ENCODE data around the gene PARD6A.

The PARD6A gene, protein sequence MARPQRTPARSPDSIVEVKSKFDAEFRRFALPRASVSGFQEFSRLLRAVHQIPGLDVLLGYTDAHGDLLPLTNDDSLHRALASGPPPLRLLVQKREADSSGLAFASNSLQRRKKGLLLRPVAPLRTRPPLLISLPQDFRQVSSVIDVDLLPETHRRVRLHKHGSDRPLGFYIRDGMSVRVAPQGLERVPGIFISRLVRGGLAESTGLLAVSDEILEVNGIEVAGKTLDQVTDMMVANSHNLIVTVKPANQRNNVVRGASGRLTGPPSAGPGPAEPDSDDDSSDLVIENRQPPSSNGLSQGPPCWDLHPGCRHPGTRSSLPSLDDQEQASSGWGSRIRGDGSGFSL

DNA sequence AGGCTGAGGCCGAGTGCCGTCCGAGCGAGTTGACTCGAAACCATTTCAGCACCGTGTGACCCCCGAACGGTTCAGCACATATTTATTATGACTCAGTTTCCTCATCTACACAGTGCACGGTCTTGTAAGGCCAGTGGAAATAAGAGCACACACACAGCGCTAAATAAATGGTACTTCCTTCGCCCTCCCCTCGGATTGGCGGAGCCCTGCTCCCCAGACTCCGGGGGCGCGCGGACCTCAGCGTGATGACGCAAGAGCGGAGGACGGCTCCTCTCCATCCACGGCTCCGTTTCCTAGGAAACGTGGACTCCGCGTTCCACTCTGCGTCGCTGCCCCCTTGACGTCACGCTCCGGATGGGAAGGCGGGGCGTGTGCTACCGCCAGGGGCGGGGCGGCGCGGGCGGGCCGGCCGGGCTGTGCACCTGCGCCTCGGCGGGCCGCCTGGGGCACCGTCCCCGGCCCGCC lies at the start of gene PARD6A:
TSS of gene PARD6A (plus strand) at position 397 of the 465 bp plus-strand sequence. CDS start 79 bp downstream, outside the sequence.
- DNase-seq: peak; percentile 86 to 100 (median 97)
- intact Hi-C loops (cut with DNase I): loop anchor here (1.0 to 10.0 kb wide), 2 partner anchors 98 to 184 kb away; partner anchors contain the start of genes CENPT, CTCF, NUTF2 and THAP11

DNA sequence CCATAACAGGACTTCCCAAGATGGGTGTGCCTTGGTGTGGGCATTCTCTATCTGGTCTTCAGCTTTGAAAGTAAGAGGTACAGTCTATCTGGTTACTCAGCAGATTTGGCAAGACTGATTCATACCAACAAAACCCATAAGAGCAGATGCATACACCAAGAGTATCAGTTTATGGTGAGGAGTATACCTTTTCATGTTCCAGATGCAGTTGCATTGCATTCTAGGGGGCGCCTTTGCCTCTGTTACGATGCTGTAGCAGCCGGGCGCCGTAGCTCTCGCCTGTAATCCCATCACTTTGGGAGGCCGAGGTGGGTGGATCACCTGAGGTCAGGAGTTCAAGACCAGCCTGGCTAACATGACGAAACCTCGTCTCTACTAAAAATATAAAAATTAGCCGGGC lies 47.0 kb upstream of the PARD6A start:
- intact Hi-C loops (cut with DNase I): no loop called here
- no peak for DNase-seq

DNA sequence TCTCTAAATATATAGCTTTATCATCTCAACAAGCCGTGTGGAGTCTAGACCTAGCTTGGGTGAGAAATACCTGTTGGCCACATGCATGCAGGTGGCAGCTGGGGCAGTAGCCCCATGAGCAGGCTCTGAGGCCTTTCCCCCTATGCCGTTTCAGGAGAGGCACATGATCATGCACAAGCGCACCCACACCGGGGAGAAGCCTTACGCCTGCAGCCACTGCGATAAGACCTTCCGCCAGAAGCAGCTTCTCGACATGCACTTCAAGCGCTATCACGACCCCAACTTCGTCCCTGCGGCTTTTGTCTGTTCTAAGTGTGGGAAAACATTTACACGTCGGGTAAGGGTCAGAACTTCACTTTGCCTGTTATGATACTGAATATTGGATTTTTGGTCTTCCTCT lies 32.5 kb upstream of the PARD6A start:
- no peak for DNase-seq
- intact Hi-C loops (cut with DNase I): no loop called here

DNA sequence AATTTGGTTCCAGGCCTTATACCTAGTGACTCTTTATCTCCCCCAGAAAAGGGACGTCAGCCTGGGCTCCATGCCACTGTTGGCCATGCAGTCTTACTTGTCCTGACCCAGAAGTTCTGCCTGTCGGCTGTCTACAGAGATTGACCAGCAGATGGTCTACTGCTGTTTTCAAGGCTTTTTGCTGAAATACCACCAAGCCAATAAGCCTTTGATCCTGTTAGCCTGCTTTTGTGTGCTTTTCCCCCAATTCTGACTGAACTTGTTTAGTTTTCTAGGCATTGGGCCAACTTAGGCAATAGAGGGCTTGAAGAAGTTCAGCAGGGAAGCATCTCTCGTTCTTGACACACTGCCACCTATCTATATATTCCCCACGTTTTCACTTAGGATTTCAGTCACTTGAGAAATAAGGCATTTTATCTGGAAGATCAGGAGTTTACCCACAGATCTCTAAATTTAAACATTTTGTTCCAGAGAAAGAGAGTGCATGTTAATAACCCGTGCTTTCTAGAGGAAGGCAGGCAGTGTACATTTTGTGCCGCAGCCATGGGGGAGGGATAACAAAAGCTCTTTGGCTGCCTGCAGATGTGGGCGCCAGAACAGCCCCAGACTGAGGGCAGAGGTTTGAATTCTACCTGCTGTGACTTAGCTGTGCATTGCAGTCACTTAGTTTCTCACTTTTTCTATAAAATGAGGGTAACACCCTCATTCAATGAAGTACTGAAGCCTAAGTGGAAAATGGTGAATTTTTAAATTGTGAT lies 28.2 kb upstream of the PARD6A start:
- DNase-seq: peak in 8 of 10 donors; percentile 33 to 90 (median 64)
- intact Hi-C loops (cut with DNase I): no loop called here

DNA sequence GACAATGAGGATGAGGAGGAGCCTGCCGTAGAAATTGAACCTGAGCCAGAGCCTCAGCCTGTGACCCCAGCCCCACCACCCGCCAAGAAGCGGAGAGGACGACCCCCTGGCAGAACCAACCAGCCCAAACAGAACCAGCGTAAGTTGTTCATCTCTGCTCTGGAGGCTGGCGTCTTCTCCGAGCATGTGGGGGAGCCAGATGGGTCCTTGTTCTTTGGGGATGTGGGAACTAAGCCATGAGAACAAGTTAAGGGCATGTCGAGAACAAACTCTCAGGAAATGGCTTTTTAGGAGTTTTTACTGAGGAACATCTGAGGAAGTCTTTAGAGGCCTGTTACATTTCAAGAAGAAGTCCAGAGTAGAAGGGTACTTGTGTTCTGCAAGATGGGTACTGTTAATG lies 24.0 kb upstream of the PARD6A start:
- peak in 2 of 10 donors; percentile 40 to 73 for DNase-seq
- intact Hi-C loops (cut with DNase I): no loop called here

DNA sequence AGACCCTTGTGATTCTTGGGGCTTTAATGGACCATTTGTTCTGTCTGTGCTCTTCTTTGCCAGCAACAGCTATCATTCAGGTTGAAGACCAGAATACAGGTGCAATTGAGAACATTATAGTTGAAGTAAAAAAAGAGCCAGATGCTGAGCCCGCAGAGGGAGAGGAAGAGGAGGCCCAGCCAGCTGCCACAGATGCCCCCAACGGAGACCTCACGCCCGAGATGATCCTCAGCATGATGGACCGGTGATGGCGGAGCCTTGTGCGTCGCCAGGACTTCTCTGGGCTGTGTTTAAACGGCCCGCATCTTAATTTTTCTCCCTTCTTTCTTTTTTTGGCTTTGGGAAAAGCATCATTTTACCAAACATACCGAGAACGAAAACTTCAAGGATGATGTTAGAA lies 23.1 kb upstream of the PARD6A start:
- peak in 2 of 10 donors; percentile 38 to 63 for DNase-seq
- intact Hi-C loops (cut with DNase I): no loop called here

DNA sequence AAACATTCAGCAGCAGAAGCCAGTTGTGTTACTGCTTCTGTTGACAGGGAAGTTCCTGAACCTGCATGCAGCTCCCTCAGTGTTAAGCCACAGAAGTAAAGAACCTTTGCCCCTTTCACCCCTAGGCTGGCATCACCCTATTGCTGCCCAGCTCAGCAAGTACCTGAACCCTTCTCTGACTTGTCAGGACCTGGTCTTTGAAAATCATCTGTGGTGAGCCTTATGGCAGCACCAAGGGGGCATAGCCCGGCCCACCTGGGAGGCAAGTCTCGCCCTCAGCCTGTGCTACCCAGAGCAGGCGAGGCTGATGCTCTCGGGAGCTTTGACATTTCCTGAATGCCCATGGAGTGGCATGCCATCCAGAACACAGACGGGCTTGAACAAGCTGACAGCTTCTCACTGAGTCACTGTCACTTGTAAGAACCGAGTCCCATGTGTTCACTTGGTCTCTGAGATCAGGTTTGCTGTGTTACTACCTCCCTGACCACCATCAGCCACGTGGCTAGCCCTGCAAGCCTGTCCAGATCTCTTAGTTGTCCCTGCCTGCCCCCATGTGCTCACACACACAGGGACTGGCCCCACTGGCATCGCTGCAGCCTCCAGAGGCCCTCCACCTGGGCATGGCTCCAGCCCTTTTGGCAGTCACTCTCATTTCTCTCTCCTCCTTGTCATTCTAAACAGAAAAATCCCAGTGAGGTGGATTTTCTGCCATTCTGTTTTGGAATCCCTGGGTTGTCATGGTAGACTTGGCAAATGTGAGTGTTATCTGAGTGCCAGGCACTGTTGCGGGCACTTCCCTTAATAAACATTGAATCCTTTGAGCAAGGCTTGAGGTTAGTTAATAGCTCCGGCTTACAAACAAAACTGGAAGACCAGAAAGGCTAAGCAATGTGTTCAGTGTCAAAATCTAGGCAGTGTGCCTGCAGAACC lies 18.7 kb upstream of the PARD6A start:
- peak in 9 of 10 donors; percentile 44 to 93 (median 77) for DNase-seq
- intact Hi-C loops (cut with DNase I): no loop called here

DNA sequence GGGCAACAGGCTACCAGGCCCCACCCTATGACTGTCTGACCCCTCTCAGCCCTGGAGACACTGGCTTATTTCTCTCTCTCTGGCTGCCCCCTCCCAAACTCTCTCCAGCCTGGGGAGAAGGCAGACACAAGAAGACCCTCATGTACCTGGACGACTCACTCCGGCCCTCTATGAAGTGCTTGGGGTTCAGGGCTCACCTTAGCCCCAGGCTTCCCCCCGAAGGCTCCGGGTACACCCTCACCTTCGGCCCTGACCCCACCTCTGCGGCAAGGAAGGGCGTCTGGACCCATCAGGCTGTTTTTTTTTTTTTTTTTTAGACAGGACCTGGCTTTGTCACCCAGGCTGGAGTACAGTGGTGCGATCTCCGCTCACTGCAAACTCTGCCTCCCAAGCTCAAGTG lies 16.7 kb upstream of the PARD6A start:
- peak in 3 of 10 donors; percentile 0 to 73 (median 6) for DNase-seq
- intact Hi-C loops (cut with DNase I): no loop called here

DNA sequence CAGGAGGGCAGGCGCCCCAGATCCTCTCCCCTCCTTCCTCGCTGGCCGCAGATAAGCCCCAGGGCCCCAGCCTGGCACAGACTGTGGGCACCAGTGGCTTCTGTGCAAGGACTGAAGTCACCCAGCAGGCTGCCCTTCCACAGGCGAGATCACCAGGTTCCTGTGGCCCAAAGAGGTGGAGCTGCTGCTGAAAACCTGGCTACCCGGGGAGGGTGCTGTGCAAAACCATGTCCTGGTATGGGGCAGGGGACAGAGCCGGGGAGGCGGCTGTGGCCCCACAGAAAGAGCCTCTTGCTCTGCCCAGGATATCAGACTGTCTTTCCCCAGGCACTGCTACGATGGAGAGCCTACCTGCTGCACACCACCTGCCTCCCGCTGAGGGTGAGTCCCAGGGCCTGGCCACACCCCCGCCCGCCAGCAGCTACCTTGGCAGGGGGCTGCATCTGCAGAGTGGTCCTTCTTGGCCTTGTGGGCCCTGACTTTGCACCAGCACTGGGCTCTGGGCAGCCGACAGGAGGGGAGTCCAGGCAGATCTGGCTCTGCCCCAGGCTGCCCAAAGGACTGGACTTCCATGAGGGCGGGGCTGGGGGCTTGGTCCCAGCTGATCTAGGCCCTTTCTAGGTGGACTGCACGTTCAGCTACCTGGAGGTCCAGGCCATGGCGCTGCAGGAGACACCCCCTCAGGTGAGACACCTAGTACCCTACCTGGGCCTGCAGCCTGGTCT lies 15.2 kb upstream of the PARD6A start:
- DNase-seq: peak in 3 of 10 donors; percentile 61 to 82 (median 77)
- intact Hi-C loops (cut with DNase I): no loop called here

DNA sequence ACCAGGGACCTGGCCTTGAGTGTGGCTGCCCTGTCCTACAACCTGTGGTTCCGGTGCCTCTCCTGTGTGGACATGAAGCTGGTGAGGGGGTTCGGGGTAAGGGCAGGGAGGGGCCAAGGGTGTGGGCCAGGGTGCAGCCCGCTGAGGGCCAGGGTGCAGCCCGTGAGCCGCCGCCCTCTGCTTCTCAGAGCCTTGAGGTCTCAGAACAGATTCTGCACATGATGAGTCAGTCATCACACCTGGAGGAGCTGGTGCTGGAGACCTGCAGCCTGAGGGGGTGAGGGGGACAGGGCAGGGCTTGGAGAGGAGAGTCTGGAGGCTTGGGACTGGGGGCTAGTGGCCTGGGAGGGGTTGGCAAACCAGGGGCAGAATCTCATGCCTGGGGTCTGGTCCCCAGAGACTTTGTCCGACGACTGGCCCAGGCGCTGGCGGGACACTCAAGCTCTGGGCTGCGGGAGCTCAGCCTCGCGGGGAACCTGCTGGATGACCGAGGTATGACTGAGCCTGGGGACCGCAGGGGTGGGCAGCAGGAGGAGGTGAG lies 13.6 kb upstream of the PARD6A start:
- intact Hi-C loops (cut with DNase I): no loop called here

DNA sequence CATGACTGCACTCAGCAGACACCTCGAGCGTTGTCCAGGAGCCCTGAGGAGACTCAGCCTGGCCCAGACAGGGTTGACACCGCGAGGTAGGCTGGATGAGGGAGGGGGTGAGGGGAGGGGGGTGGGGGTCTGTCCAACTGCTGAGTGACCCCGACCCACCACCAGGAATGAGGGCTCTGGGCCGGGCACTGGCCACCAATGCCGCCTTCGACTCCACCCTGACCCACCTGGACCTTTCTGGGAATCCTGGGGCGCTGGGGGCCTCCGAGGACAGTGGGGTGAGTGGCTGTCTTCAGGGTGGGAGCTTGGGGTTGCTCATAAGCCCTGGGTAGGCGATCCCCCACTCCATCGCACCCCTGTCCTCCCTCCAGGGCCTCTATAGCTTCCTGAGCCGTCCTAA lies 13.1 kb upstream of the PARD6A start:
- intact Hi-C loops (cut with DNase I): no loop called here
- DNase-seq: peak in 2 of 10 donors; percentile 65 to 79

More for the DNA sequence above, 13.6 kb upstream of the PARD6A start:
- DNase-seq: peak in 2 of 10 donors; percentile 62 to 84

DNA sequence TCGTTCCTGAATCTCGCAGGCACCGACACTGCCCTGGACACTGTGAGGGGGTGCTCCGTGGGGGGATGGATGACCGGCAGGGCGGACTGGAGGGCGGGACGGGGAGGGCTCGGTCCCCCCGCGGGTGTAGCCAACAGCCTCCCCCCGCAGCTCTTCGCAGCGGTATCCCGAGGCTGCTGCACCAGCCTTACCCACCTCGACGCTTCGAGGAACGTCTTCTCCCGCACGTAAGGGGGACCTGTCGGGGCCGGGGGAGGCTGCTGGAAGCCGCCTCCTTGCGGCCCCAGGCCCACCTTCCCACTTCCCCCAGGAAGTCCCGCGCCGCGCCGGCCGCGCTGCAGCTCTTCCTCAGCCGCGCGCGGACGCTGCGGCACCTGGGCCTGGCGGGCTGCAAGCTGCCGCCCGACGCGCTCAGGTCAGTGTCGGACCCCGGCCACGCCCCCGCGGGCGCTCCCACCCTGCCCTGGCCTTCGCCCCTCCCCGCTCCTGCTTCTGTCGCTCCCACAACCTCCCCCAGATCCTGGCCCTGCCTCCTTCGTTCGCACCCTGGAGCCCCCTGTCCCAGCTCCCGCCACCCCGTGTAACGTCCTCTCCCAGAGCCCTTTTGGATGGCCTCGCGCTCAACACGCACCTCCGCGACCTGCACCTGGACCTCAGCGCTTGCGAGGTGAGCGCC lies 12.5 kb upstream of the PARD6A start:
- intact Hi-C loops (cut with DNase I): no loop called here
- DNase-seq: no peak

DNA sequence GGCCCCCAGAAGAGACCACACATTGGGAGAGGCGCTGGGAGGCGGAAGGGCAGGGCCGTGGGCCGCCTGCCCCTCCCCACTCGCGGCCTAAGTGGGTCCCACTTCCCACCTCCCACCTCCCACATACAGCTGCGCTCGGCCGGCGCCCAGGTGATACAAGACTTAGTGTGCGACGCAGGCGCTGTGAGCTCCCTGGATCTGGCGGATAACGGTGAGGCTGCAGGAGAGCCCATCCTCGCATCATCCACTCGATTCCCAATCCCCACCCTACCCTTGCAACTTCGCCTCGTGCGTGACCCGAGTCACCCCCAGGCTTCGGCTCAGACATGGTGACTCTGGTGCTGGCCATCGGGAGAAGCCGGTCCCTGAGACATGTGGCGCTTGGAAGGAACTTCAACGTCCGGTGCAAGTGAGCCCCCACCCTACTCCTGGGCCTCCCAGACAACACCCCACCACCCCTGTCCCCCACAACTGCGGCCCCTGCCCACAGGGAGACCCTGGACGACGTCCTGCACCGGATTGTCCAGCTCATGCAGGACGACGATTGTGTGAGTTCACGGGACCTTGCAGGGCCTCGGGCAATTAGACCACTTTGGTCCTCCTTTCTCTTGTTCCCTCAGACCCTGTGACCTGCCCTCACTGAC lies 11.9 kb upstream of the PARD6A start:
- DNase-seq: peak in 2 of 10 donors; percentile 74 to 78
- intact Hi-C loops (cut with DNase I): no loop called here

DNA sequence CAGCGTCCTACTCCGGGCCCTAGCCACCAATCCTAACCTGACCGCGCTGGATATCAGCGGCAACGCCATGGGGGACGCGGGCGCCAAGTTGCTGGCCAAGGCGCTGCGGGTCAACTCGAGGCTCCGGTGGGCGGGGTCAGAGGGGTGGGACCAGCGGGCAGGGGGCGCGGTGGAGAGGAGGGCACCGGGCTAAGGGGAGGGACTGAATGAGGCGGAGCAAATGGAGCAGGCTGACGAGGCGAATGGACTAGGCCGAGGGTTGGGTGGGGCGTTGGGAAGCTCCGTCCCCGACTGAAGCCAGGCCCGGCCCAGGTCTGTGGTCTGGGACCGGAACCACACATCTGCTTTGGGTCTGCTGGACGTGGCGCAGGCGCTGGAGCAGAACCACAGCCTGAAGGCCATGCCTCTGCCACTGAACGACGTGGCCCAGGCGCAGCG lies 11.2 kb upstream of the PARD6A start:
- peak in 1 of 10 donors; percentile 82 for DNase-seq
- intact Hi-C loops (cut with DNase I): no loop called here

DNA sequence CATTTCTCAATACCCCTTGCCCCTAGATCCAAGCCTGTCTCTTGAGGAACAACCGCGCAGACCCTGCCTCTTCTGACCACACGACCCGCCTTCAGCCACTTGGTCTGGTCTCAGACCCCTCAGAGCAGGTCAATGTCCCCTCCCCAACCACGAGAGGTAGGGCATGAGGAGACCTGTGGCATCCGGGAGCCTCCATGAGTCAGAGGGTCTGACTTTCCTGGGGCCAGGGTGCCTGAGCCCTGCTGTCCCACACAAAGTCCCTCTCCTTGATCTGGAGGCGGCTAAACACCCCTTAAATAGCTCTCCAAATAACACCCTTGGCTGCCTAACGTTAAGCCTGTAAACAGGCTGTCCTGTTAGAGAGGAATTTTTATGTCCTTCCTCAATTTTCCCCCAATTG lies 10.7 kb upstream of the PARD6A start:
- intact Hi-C loops (cut with DNase I): no loop called here
- DNase-seq: no peak

DNA sequence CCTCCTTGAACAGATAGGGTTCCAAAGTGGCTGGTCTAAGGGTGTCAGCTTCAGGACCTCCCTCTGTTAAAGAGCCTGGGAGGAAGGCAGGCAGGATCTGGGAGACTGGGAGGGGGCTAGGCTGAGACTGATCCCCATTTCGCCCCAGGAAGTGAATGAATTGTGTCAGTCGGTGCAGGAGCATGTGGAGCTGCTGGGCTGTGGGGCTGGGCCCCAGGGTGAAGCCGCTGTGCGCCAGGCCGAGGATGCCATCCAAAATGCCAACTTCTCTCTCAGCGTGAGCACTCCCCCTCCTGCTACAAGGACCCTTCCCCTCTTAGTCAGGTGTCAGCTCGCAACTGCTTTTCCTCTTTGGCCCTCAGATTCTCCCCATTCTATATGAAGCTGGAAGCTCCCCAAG lies 9.7 kb upstream of the PARD6A start:
- intact Hi-C loops (cut with DNase I): no loop called here

DNA sequence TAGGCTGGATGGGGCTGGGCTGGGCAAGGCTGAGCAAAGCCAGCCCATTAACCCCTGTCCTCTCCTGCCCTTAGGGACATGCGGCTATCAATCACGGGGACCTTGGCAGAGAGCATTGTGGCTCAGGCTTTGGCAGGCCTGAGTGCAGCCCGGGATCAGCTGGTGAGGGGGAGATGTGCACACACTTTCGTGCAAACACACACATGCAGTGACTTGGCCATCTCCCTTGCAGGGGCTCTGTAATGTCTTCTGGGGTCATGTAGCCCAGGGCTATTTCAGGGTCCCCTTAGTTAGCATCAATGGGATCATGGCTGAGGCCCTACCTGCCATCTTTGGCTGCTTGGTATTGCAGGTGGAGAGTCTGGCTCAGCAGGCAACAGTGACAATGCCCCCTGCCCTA lies 8.9 kb upstream of the PARD6A start:
- intact Hi-C loops (cut with DNase I): no loop called here
- peak in 1 of 10 donors; percentile 51 for DNase-seq

More for the DNA sequence above, 9.7 kb upstream of the PARD6A start:
- DNase-seq: peak in 1 of 10 donors; percentile 58

DNA sequence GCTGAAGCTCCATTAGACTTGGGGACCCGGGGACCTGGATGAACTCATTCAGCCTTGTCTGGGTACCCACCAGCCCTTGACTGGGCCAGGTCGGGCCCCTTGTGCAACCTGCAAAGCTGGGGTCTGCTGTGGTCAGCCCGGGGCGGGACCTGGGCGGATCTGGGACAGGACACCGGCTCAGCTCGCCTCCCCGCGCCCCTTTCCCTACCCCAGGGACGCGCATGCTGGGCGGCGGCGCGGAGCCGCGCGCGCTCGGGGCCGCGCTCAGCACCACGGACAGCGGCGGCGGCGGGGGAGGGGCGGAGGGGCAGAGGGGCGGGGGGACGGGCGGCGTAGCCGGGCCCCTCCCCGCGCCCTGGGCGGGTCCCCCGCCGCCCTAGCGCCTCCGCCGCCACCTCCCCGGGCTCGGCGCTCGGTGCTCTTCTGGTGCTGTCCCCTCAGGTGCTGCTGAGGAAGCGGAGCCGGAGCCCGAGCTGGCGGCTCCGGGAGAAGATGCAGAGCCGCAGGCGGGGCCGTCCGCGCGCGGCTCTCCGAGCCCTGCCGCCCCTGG lies 8.1 kb upstream of the PARD6A start:
- peak in 2 of 10 donors; percentile 83 to 87 for DNase-seq
- intact Hi-C loops (cut with DNase I): no loop called here

Measured in posterior cingulate gyrus (tissue), 11 donors.